HCT116 (cell line): Measurements from ENCODE around the gene CCND1.

ENCODE experiments used
- ATF3 ChIP-seq: IDR thresholded peaks from 2 replicates; pipeline ENCODE4 v1.6.1; 2012
- CEBPB ChIP-seq: IDR thresholded peaks from 2 replicates; pipeline ENCODE4 v1.6.1; 2012; ENCODE audit warnings: low read depth
- CTCF ChIP-seq, 3 experiments: fragments of 200-600 bp in 1 of 3; sonication (generic) in 1 of 3; IDR thresholded peaks in 2 of 3; conservative IDR thresholded peaks in 1 of 3; 2 replicates each; pipeline ENCODE4 v1.5.1; 2012 to 2017; ENCODE audit warnings: low read depth in 2 of 3, low read length in 2 of 3, antibody characterized with exemption in 1 of 3, borderline replicate concordance in 1 of 3, control low read depth in 1 of 3, mild to moderate bottlenecking in 1 of 3, mixed read lengths in 1 of 3, mixed run types in 1 of 3, moderate library complexity in 1 of 3; ENCODE audit not compliant: insufficient read depth in 1 of 3
- EGR1 ChIP-seq: IDR thresholded peaks from 2 replicates; pipeline ENCODE4 v1.6.1; 2012; ENCODE audit warnings: low read depth
- EZH2 ChIP-seq: fragments of 200-600 bp; sonication (generic); IDR thresholded peaks from 2 replicates; pipeline ENCODE4 v1.6.1; 2017; ENCODE audit warnings: antibody characterized with exemption, mixed run types
- JUND ChIP-seq: IDR thresholded peaks from 2 replicates; pipeline ENCODE4 v1.6.1; 2012
- MAX ChIP-seq: IDR thresholded peaks from 2 replicates; pipeline ENCODE4 v1.6.1; 2012
- POLR2A ChIP-seq: IDR thresholded peaks from 2 replicates; pipeline ENCODE4 v1.7.0; 2011; ENCODE audit warnings: borderline replicate concordance; ENCODE audit not compliant: insufficient read depth, insufficient read length; ENCODE audit errors: extremely low read depth
- POLR2AphosphoS5 ChIP-seq: IDR thresholded peaks from 2 replicates; pipeline ENCODE4 v1.6.1; 2011; ENCODE audit warnings: mild to moderate bottlenecking, low read depth, low read length, moderate library complexity
- RAD21 ChIP-seq: IDR thresholded peaks from 2 replicates; pipeline ENCODE4 v1.6.1; 2012; ENCODE audit warnings: low read depth, mild to moderate bottlenecking
- TCF7L2 ChIP-seq: IDR thresholded peaks from 2 replicates; pipeline ENCODE4 v1.7.0; 2011; ENCODE audit warnings: borderline replicate concordance, inconsistent platforms; ENCODE audit not compliant: insufficient read depth, insufficient read length; ENCODE audit errors: extremely low read depth
- ZNF274 ChIP-seq: fragments of 200-500 bp; sonication (Bioruptor generic); IDR thresholded peaks from 2 replicates; pipeline ENCODE4 v1.6.1; 2014; ENCODE audit warnings: mild to moderate bottlenecking, low read depth, low read length, inconsistent platforms

- peak; percentile 48; the same call in 1 of the 2 replicates for TF ChIP-seq JUND
- no peak for TF ChIP-seq CEBPB
- no peak for TF ChIP-seq CTCF (IDR thresholded peaks at IDR 0.05 in 2 of 3, conservative IDR thresholded peaks at IDR 0.05 in 1 of 3; ENCODE audit: borderline replicate concordance in 1 of 3, insufficient read depth in 1 of 3, low read depth in 2 of 3, low read length in 2 of 3)
- TF ChIP-seq POLR2A: no peak
- no peak for TF ChIP-seq EZH2
- no peak for TF ChIP-seq ZNF274
- no peak for TF ChIP-seq ATF3
- TF ChIP-seq TCF7L2: no peak
- TF ChIP-seq POLR2AphosphoS5: peak; percentile 53; the same call in 1 of the 2 replicates
- peak; percentile 51 for TF ChIP-seq RAD21
- no peak for TF ChIP-seq EGR1
- TF ChIP-seq MAX: no peak; the same call in 1 of the 2 replicates
Observed at GRCh38 chr11:69654660-69655478, 13.9 kb downstream of the CCND1 start.
